ENCODE data around the gene MRPL21.
A peak's percentile ranks its signal among the peaks of the same experiment; 100 is the strongest.

MRPL21 gene

GRCh38 chr11:68908273-68908672 lies 4.6 kb upstream of the MRPL21 start:
- Histone ChIP-seq H3K9me3 (replicated peaks; ENCODE audit: insufficient read depth, low read length) (no peaks in the 10 kb centered on the region), H3K36me3 (replicated peaks; ENCODE audit: insufficient read depth, low read length) (no peaks in the 10 kb centered on the region; the same call in 1 of the 2 replicates), H3K27ac (ENCODE audit: low read length) (no peak overlapping the region), H3K9ac (ENCODE audit: low read length) (no peak overlapping the region), H3K4me1 (ENCODE audit: low read length) (0 out of 2 replicates have a peak, but pooled peaks cover 7% of the 10 kb centered on the region), H3K4me2 (ENCODE audit: low read depth, low read length) (no peak overlapping the region), H3K79me2 (ENCODE audit: low read length) (peaks cover 34% of the 10 kb centered on the region), H3K27me3 (replicated peaks; ENCODE audit: insufficient read depth, low read length) (no peaks in the 10 kb centered on the region), H2AFZ (ENCODE audit: low read length) (no peak overlapping the region), H3K4me3 (ENCODE audit: low read length) (no peak overlapping the region), H3F3A (ENCODE audit: insufficient read depth, low read length) (no peaks in the 10 kb centered on the region), H4K20me1 (ENCODE audit: insufficient read depth, low read length) (no peaks in the 10 kb centered on the region), H3K9me2 (replicated peaks; ENCODE audit: insufficient read depth, low read length) (no peaks in the 10 kb centered on the region)
- TF ChIP-seq EZH2phosphoT487 (IDR thresholded peaks at IDR 0.05; ENCODE audit: low read length) (no peak), EZH2 (optimal IDR thresholded peaks at IDR 0.05; ENCODE audit: low read depth, low read length) (no peak), CTCF (IDR thresholded peaks at IDR 0.05; ENCODE audit: low read length) (no peak)
- DNase-seq, result no peak

- peaks cover 14% of the 10 kb centered on the region for H3K4me1 ChIP-seq (ENCODE audit: low read length)
- no peak for DNase-seq
- no peak overlapping the region for H3K27ac ChIP-seq (ENCODE audit: low read length)
- no peaks in the 10 kb centered on the region for H3K27me3 ChIP-seq (replicated peaks; ENCODE audit: insufficient read depth, low read length)
- no peaks in the 10 kb centered on the region for H4K20me1 ChIP-seq (ENCODE audit: insufficient read depth, low read length)
- H3K36me3 ChIP-seq (replicated peaks; ENCODE audit: insufficient read depth, low read length), result no peaks in the 10 kb centered on the region; the same call in 1 of the 2 replicates
- TF ChIP-seq EZH2phosphoT487 (IDR thresholded peaks at IDR 0.05; ENCODE audit: low read length) (no peak), EZH2 (optimal IDR thresholded peaks at IDR 0.05; ENCODE audit: low read depth, low read length) (no peak), CTCF (IDR thresholded peaks at IDR 0.05; ENCODE audit: low read length) (no peak)
- no peaks in the 10 kb centered on the region for H3K9me3 ChIP-seq (replicated peaks; ENCODE audit: insufficient read depth, low read length)
- no peak overlapping the region for H3K4me3 ChIP-seq (ENCODE audit: low read length)
- H3K9ac ChIP-seq (ENCODE audit: low read length), result no peak overlapping the region
- no peaks in the 10 kb centered on the region for H3F3A ChIP-seq (ENCODE audit: insufficient read depth, low read length)
- no peaks in the 10 kb centered on the region for H3K9me2 ChIP-seq (replicated peaks; ENCODE audit: insufficient read depth, low read length)
- no peak overlapping the region for H2AFZ ChIP-seq (ENCODE audit: low read length)
- H3K4me2 ChIP-seq (ENCODE audit: low read depth, low read length), result peak overlapping the region; percentile 68; the same call in 1 of the 2 replicates
- peaks cover 60% of the 10 kb centered on the region for H3K79me2 ChIP-seq (ENCODE audit: low read length)
Observed at GRCh38 chr11:68905421-68906360, 2.1 kb upstream of the MRPL21 start.

- H3K4me3 ChIP-seq (ENCODE audit: low read length), result peak overlapping the region; percentile 97
- DNase-seq, result peak; percentile 18
- no peaks in the 10 kb centered on the region for H3K9me3 ChIP-seq (replicated peaks; ENCODE audit: insufficient read depth, low read length)
- peak overlapping the region; percentile 68 for H3K4me2 ChIP-seq (ENCODE audit: low read depth, low read length)
- H3K9ac ChIP-seq (ENCODE audit: low read length), result peak overlapping the region; percentile 81
- peak overlapping the region; percentile 89 for H2AFZ ChIP-seq (ENCODE audit: low read length)
- H3K27ac ChIP-seq (ENCODE audit: low read length), result peak overlapping the region; percentile 32; the same call in 1 of the 2 replicates
- H4K20me1 ChIP-seq (ENCODE audit: insufficient read depth, low read length), result no peaks in the 10 kb centered on the region
- H3K27me3 ChIP-seq (replicated peaks; ENCODE audit: insufficient read depth, low read length), result no peaks in the 10 kb centered on the region
- H3K79me2 ChIP-seq (ENCODE audit: low read length), result peaks cover 68% of the 10 kb centered on the region
- no peaks in the 10 kb centered on the region for H3K36me3 ChIP-seq (replicated peaks; ENCODE audit: insufficient read depth, low read length)
- no peaks in the 10 kb centered on the region for H3F3A ChIP-seq (ENCODE audit: insufficient read depth, low read length)
- TF ChIP-seq EZH2phosphoT487 (IDR thresholded peaks at IDR 0.05; ENCODE audit: low read length) (no peak), CTCF (IDR thresholded peaks at IDR 0.05; ENCODE audit: low read length) (no peak), EZH2 (optimal IDR thresholded peaks at IDR 0.05; ENCODE audit: low read depth, low read length) (no peak)
- H3K9me2 ChIP-seq (replicated peaks; ENCODE audit: insufficient read depth, low read length), result no peaks in the 10 kb centered on the region
- peaks cover 14% of the 10 kb centered on the region for H3K4me1 ChIP-seq (ENCODE audit: low read length)
Observed at GRCh38 chr11:68904248-68904847, 716 bp upstream of the MRPL21 start.

Measured in MM.1S (cell line).